ENCODE results near the gene C1R. TPM values are rescaled to one million over a fixed set of nuclear protein-coding genes. Genes with fewer than 3 reads are reported as not detected.
"Not testable (repeated sequence)": the region's sequence is repeated elsewhere in the genome, so short reads cannot be mapped to it uniquely, and the experiment has no call there.

C1R gene
- total RNA-seq, 2 experiments from 2014 or later = 1.4 to 2.2 TPM

DNA sequence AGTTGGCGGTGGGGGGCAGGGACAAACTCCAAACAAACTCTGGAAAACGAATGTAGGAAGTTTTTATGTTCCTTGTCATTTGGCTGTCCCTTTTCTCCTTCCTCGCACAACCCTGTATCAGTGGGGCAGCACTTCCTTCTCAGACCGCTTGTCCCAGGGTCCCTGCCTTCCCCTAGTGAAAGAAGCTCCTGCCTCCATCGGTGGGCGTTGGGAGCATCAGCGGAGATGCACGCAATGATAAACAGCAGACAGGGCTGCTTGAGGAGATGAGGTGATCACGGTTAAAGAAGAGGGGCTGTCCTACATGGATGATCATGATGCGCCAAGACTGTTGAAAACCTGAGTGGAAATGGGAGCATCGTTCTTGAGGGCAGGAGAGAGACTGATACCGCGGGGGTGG, 31.1 kb downstream of the C1R start:
- peaks cover 16% of the 10 kb centered on the region for H3K27me3 Mint-ChIP-seq
- H3K4me3 Mint-ChIP-seq = no peak overlapping the region
- no peaks in the 10 kb centered on the region for H3K9me3 Mint-ChIP-seq
- no peaks in the 10 kb centered on the region for H3K36me3 Mint-ChIP-seq
- DNase-seq = no peak
- intact Hi-C loops (cut with micrococcal nuclease) = no loop called here
- H3K27ac Mint-ChIP-seq = no peak overlapping the region
- H3K4me1 Mint-ChIP-seq (ENCODE audit: low read depth) = no peaks in the 10 kb centered on the region
- CTCF ChIA-PET = no interaction called here
- POLR2A ChIA-PET = no interaction called here

DNA sequence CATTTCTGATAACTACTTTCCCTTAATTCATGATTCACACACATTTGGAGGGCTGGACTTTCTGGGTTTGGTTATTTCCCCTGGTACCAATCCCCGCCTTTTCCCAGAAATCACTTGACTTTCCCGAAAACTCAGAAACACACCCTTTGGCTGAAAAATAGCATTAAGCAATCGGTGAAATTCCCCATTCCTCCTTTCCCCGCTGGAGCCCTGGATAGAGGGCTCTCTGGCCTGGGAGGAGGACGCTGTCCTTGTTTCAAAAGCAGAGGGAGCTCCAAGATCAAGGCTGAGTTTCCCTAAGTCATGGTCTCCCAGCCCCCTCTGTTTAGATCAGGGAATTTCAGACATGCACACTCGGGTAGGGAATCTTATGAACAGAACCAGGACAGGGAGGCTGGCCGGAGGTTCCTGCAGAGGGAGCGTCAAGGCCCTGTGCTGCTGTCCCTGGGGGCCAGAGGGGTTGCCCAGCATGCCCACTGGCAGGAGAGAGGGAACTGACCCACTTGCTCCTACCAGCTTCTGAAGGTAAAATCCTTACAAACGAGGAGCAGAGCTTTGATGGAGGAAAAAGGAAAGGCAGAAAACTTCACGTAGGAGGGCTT, 31.8 kb downstream of the C1R start, which contains the start of gene C1S:
TSS of gene C1S (plus strand) at position 366 of the 602 bp plus-strand sequence. CDS start 1,195 bp downstream, outside the sequence.
- POLR2A ChIA-PET = no interaction called here
- Mint-ChIP-seq H3K4me1 (ENCODE audit: low read depth) (no peaks in the 10 kb centered on the region), H3K9me3 (no peaks in the 10 kb centered on the region), H3K27ac (no peak within 1 kb of the TSS), H3K36me3 (no peaks in the 10 kb centered on the region), H3K4me3 (no peak within 1 kb of the TSS), H3K27me3 (peaks cover 16% of the 10 kb centered on the region)
- DNase-seq = no peak
- CTCF ChIA-PET = no interaction called here
- intact Hi-C loops (cut with micrococcal nuclease) = no loop called here

DNA sequence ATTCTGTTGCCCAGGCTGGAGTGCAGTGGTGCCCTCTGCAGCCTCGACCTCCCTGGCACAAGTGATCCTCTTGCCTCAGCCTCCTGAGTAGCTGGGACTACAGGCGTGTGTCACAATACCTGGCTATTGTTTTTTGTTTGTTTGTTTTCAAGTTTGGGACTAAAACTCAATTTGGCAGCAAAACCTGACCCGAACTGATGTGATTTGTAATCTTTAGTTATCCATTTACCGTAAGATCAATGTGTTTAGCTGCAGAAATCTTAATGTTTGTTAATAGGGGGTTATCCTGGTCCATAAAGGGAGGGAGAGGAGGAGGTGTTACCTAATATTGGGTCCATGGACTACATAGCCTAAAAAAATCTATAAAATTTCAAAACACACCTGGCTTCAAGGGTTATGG, 32.5 kb downstream of the C1R start:
- CTCF ChIA-PET = no interaction called here
- H3K27me3 Mint-ChIP-seq = peaks cover 17% of the 10 kb centered on the region
- DNase-seq = no peak
- H3K36me3 Mint-ChIP-seq = no peaks in the 10 kb centered on the region
- H3K4me3 Mint-ChIP-seq = no peak overlapping the region
- H3K4me1 Mint-ChIP-seq (ENCODE audit: low read depth) = no peaks in the 10 kb centered on the region
- H3K27ac Mint-ChIP-seq = no peak overlapping the region
- H3K9me3 Mint-ChIP-seq = no peaks in the 10 kb centered on the region
- intact Hi-C loops (cut with micrococcal nuclease) = no loop called here
- POLR2A ChIA-PET = no interaction called here

DNA sequence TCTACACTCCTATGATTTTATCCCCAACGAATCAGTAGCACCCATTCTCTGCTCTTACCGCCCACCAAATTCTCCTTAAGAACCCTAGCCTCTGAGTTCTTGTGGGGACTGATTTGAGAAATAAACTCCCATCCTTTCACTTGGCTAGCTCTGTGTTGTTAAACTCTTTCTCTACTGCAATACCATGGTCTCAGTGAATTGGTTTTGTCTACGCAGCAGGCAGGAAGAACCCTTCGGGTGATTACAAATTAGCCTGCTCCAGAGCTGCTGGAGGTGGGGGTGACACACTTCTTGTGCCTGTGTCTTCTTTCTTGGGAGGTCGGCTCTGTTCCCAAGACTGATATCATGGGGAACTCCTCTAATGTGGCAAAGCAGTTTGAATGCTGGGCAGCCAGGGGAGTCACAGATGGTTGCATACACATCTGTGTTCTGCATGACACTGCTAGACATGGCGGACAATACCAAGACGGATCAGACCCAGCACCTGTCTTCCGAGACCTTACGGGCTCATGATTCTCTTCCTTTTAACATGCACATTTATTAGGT, 33.3 kb downstream of the C1R start:
- no peak overlapping the region for H3K4me3 Mint-ChIP-seq
- H3K4me1 Mint-ChIP-seq (ENCODE audit: low read depth) = no peaks in the 10 kb centered on the region
- intact Hi-C loops (cut with micrococcal nuclease) = no loop called here
- CTCF ChIA-PET = no interaction called here
- no peak overlapping the region for H3K27ac Mint-ChIP-seq
- POLR2A ChIA-PET = no interaction called here
- no peaks in the 10 kb centered on the region for H3K9me3 Mint-ChIP-seq
- no peaks in the 10 kb centered on the region for H3K36me3 Mint-ChIP-seq
- peaks cover 19% of the 10 kb centered on the region for H3K27me3 Mint-ChIP-seq
- no peak for DNase-seq

DNA sequence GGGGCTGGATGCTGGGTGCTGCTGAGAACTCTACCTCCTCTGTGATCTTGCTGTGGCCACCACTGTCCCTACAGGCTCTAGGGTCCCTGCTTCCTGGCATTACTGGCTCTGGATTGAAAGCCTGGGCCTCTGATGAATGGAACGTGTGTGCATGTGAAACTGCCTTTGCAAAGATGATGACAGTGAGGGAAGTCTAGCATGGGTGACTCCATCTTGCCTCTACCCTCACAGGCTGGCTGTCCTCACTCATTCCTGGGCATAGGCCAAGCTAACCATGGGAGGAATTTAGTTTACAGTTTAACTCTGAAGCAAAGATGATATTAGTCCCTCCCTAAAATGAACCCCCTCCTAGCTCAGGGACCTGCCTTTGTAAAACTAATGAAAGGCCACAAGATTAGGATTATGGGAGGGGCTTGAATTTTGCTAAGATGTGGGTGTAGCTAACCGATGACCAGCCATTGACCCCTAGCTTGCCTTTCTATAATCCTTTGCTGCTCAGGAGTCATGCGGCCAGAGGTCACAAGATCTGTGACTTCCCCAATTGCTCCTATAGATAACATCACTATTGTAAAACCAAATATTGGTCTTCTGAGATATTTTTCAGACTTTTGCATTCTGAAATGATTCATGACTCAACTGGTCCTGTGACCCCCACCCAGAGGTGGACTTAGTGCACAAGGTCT, 33.9 kb downstream of the C1R start:
- DNase-seq = no peak
- intact Hi-C loops (cut with micrococcal nuclease) = no loop called here
- no peaks in the 10 kb centered on the region for H3K9me3 Mint-ChIP-seq
- ChIA-PET POLR2A (no interaction called here), CTCF (no interaction called here)
- no peaks in the 10 kb centered on the region for H3K4me1 Mint-ChIP-seq (ENCODE audit: low read depth)
- H3K27me3 Mint-ChIP-seq = peaks cover 19% of the 10 kb centered on the region
- no peak overlapping the region for H3K4me3 Mint-ChIP-seq
- no peak overlapping the region for H3K27ac Mint-ChIP-seq
- H3K36me3 Mint-ChIP-seq = no peaks in the 10 kb centered on the region

DNA sequence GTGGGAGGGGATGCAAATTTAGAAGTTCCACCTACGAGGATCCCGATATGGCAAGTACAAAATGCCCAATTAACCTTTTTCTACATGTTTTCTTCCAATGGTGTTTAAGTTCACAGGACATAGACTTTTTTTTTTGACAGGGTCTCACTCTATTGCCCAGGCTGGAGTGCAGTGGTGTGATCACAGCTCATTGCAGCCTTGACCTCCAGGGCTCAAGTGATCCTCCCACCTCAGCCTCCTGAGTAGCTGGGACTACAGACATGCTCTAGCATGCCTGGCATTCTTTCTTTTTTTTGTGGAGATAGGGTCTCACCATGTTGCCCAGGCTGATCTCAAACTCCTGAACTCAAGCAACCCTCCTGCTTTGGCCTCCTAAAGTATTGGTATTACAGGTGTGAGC, 36.5 kb downstream of the C1R start:
- H3K9me3 Mint-ChIP-seq; H3K4me3 Mint-ChIP-seq; DNase-seq; H3K36me3 Mint-ChIP-seq; H3K27ac Mint-ChIP-seq; intact Hi-C loops (cut with micrococcal nuclease); H3K4me1 Mint-ChIP-seq (ENCODE audit: low read depth): not testable (repeated sequence)
- peaks cover 19% of the 10 kb centered on the region for H3K27me3 Mint-ChIP-seq
- CTCF ChIA-PET = interaction anchor here (1.3 kb wide), 1 partner anchor 107 kb away, joined by 3 read pairs; no protein-coding TSS in a partner anchor
- POLR2A ChIA-PET = interaction anchor here (1.3 kb wide), 1 partner anchor 53 kb away, joined by 3 read pairs; no protein-coding TSS in a partner anchor

DNA sequence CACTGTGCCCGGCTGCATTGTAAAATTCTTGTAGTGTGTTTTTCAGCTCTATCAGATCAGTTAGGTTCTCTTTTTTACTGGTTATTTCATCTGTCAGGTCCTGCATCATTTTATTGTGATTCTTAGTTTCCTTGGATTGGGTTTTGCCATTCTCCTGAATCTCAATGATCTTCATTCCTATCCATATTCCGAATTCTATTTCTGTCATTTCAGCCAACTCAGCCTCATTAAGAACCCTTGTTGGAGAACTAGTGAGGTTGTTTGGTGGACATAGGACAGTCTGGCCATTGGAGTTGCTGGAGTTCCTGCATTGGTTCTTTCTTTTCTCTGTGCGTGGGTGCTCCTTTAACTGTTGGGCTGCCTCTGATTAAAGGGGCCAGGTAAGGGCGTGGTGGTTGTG, 37.3 kb downstream of the C1R start:
- H3K4me3 Mint-ChIP-seq = no peak overlapping the region
- peaks cover 11% of the 10 kb centered on the region for H3K27me3 Mint-ChIP-seq

DNA sequence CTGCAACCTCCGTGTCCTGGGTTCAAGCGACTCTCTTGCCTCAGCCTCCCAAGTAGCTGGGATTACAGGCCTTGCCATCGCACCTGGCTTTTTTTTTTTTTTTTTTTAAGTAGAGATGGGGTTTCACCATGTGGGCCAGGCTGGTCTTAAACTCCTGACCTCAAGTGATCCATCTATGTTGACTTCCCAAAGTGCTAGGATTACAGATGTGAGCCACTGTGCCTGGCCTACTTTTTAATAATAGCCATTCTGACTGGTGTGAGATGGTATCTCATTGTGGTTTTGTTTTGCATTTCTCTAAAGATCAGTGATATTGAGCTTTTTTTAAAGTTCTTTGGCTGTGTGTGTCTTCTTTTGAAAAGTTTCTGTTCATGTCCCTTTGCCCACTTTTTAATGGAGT, 42.3 kb downstream of the C1R start:
- H3K4me3 Mint-ChIP-seq; H3K4me1 Mint-ChIP-seq (ENCODE audit: low read depth); H3K36me3 Mint-ChIP-seq; CTCF ChIA-PET; DNase-seq; H3K27me3 Mint-ChIP-seq; H3K27ac Mint-ChIP-seq; POLR2A ChIA-PET; H3K9me3 Mint-ChIP-seq: not testable (repeated sequence)
- intact Hi-C loops (cut with micrococcal nuclease) = loop anchor here (10.0 kb wide), 1 partner anchor 45 kb away; the partner anchor contains the start of gene C1R

More for the DNA sequence above, 37.3 kb downstream of the C1R start:
- ChIA-PET POLR2A (no interaction called here), CTCF (interaction anchor here (1.4 kb wide), 1 partner anchor 37 kb away, joined by 3 read pairs; the partner anchor contains the start of gene LPCAT3)
- Mint-ChIP-seq H3K36me3 (no peaks in the 10 kb centered on the region), H3K27ac (no peak overlapping the region), H3K4me1 (ENCODE audit: low read depth) (no peaks in the 10 kb centered on the region), H3K9me3 (no peaks in the 10 kb centered on the region)
- no peak for DNase-seq
- intact Hi-C loops (cut with micrococcal nuclease) = no loop called here

DNA sequence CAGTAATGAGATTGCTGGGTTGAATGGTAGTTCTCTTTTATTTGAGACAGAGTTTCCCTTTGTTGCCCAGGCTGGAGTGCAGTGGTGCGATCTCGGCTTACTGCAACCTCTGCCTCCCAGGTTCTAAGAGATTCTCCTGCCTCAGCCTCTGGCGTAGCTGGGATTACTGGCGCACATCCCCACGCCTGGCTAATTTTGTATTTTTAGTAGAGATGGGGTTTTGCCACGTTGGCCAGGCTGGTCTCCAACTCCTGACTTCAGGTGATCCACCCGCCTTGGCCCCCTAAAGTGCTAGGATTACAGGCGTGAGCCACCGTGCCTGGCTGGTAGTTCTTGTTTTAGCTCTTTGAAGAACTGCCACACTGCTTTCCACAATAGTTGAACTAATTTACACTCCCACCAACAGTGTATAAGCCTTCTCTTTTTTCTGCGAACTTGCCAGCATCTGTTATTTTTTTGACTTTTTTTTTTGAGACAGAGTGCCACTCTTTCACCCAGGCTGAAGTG, 42.7 kb downstream of the C1R start:
- H3K4me3 Mint-ChIP-seq; H3K4me1 Mint-ChIP-seq (ENCODE audit: low read depth); POLR2A ChIA-PET; H3K27ac Mint-ChIP-seq; H3K27me3 Mint-ChIP-seq; H3K36me3 Mint-ChIP-seq; DNase-seq; H3K9me3 Mint-ChIP-seq: not testable (repeated sequence)
- intact Hi-C loops (cut with micrococcal nuclease) = loop anchor here (10.0 kb wide), 1 partner anchor 45 kb away; the partner anchor contains the start of gene C1R
- CTCF ChIA-PET = interaction anchor here (1.1 kb wide), 1 partner anchor 63 kb away, joined by 5 read pairs; no protein-coding TSS in a partner anchor

DNA sequence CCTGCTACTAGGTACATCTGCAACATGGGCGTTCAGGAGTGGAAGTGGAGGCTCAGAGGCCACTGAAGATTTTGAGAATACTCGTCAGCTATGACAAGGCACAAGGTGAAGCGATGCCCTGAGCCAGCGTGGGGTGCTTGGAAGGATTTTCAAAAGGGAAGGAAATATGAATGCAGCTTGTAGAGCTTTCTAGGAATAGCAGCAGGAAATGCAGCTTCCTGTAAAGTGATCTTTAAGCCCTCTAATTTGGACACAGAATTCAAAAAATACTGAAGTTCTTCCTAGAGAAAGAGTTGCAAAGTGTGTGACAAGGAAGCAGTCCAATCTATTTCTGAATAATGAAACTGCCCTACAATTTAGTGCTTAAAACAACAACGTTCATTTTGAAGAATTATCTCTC, 44.9 kb downstream of the C1R start:
- H3K27ac Mint-ChIP-seq = no peak overlapping the region
- no peaks in the 10 kb centered on the region for H3K27me3 Mint-ChIP-seq
- ChIA-PET CTCF (no interaction called here), POLR2A (no interaction called here)
- intact Hi-C loops (cut with micrococcal nuclease) = loop anchor here (10.0 kb wide), 1 partner anchor 47 kb away; the partner anchor contains the start of gene C1R
- H3K4me3 Mint-ChIP-seq = no peak overlapping the region
- H3K9me3 Mint-ChIP-seq = no peaks in the 10 kb centered on the region
- no peak for DNase-seq
- H3K4me1 Mint-ChIP-seq (ENCODE audit: low read depth) = peaks cover 7% of the 10 kb centered on the region
- no peaks in the 10 kb centered on the region for H3K36me3 Mint-ChIP-seq

DNA sequence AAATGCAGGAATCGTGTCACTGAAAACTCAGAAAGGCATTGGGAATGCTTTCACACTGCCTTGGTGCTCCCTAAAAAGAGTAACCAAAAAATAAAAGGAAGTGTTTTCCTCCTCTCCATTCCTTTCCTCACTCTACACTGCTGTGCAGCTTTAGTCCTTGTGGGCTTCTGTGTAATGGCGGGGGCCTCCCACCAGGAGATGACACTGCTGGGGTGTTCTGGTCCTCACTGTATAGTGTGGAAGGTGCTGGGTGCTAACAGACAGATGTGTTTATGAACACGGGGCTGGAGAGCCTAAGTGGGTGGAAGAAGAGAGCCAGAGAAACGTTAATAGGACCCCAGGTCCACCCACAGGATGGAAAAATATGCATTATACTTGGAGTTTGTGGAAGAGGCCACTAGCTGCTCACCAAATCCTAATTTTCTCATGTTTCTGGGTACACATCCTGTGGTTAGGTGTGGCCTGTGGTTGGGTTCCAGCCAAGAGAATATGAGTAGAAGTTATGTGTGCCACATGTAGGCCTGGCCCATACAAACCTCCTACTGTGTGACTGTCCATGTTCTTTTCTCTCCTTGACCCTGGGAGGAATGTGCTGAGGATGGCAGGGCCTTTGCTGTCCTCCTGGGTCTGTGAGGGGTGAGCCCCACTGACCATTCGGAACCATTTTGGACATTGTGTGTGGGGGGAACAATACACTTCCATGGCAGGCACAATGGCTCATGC, 45.7 kb downstream of the C1R start:
- CTCF ChIA-PET = no interaction called here

DNA sequence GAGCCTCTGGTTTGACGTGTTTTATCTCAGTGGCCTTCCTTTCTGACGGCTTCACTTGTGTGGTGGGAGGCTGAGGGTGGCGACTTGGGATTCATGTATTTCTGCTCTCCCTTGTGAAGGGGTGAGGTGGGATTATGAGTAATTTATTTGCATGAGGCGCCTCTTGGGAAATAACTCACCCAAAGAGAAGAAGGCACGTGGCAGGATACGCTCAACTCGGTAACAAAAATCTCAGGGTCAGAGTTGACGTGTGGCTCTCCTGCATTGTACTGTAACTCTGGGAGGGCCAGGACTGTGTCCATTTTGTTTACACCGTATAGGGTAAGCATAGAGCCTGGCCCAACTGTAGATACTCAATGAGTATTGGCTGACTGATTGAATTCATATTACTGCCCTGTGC, 46.3 kb downstream of the C1R start:
- no peak for DNase-seq
- POLR2A ChIA-PET = no interaction called here
- intact Hi-C loops (cut with micrococcal nuclease) = loop anchor here (10.0 kb wide), 1 partner anchor 49 kb away; the partner anchor contains the start of gene C1R
- Mint-ChIP-seq H3K4me3 (no peak overlapping the region), H3K27ac (no peak overlapping the region), H3K27me3 (no peaks in the 10 kb centered on the region), H3K4me1 (ENCODE audit: low read depth) (peaks cover 7% of the 10 kb centered on the region), H3K9me3 (no peaks in the 10 kb centered on the region), H3K36me3 (no peaks in the 10 kb centered on the region)
- CTCF ChIA-PET = no interaction called here

More for the DNA sequence above, 45.7 kb downstream of the C1R start:
- H3K36me3 Mint-ChIP-seq = no peaks in the 10 kb centered on the region
- no peak overlapping the region for H3K27ac Mint-ChIP-seq
- H3K27me3 Mint-ChIP-seq = no peaks in the 10 kb centered on the region
- intact Hi-C loops (cut with micrococcal nuclease) = loop anchor here (10.0 kb wide), 1 partner anchor 48 kb away; the partner anchor contains the start of gene C1R
- DNase-seq = no peak
- no peak overlapping the region for H3K4me3 Mint-ChIP-seq
- POLR2A ChIA-PET = no interaction called here
- no peaks in the 10 kb centered on the region for H3K9me3 Mint-ChIP-seq
- peaks cover 7% of the 10 kb centered on the region for H3K4me1 Mint-ChIP-seq (ENCODE audit: low read depth)

All from activated CD4-positive, alpha-beta memory T cell treated with anti-CD3 and anti-CD28 coated beads for 36 hours (primary cell).